HTR-8/SVneo (cell line): Measurements from ENCODE around the gene TMEM121.
A peak's percentile ranks its signal among the peaks of the same experiment; 100 is the strongest.

Experiments
- DNase-seq: peaks from one replicate; pipeline ENCODE4 v3.0.0; 2011; ENCODE audit warnings: low spot score, mixed read lengths; ENCODE audit not compliant: insufficient read length
- FAIRE-seq: peaks from 2 replicates; lab custom pipeline; 2011; peaks lifted over from hg19 to GRCh38; lab: Jason Lieb, UNC

TMEM121 gene

DNA sequence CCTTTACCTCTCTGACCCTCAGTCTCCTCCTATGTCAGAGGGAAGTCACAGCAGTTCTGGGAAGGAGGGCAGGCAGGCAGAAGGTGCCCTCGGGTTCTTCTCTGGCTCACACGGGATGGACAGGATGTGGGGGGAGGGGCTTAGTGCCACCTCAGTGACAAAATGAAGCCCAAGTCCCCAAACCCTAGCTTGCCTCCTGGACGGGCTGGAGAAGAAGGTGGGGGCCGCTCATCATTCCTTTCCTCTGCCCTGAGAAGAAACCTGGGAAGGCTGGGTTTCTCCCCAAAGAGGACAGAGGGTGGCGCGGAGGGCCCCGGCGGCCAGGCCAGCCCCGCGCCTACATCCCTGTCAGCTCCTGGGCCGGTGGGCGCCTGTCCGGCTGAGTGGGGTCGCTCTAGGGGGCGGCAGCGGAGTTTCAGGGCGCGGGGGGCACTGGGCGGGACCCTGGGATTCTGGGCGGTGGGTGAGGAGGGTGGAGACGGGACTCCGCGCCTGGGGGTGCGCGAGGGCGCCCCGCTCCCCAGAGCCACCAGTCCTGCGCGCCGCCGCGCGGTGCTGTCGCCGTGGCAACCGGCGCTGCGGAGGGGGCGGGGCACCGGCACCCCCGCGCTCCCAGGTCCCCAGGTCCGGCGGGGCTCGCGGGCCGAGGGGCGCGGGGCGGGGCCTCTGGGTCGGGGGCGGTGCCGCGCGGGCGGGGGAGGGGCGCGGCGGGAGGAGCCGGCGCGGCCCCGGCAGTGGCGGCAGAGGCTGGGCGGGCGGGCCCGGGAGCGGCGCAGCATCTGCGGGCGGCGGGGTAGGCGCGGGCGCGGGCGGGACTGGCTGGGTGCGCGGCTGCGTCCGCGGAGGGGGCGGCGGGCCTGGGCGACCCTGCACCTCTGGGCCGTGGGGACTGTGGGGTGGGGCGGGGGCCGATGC, at the start of gene TMEM121:
Gene TMEM121 (plus strand): TSS at position 723 of the 915 bp plus-strand sequence. CDS start 2,252 bp downstream, outside the sequence.
- FAIRE-seq (no peak), DNase-seq (no peak)

- FAIRE-seq = no peak
- no peak for DNase-seq
Measured at GRCh38 chr14:105476831-105477659, 49.3 kb upstream of the TMEM121 start.

DNA sequence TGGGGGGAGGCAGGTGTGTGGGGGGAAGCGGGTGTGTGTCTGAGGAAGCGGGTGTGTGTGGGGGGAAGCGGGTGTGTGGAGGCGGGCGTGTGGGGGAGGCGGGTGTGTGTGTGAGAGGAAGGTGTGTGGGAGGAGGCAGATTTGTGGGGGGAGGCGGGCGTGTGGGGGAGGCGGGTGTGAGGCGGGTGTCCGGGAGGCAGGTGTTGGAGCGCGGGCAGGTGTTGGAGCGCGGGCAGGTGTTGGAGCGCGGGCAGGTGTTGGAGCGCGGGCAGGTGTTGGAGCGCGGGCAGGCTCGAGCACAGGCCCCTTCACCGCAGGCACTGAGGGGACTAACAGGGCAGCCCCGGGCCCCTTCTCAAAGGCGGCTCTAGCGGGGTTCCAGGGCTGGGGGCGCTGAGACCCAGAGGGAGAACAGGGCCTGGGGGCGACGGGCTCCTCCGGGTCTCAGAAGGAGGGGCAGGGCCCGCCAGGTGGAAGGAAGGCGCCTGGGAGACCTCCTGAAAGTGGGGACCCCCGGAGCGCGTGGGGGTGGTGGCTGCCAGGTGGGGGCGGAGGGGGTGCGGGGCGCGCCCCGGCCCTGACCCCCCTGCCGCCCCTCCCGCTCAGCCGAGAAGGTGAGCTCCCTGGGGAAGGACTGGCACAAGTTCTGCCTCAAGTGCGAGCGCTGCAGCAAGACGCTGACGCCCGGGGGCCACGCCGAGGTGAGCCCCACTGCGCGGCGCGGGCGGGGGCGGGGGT, 48.6 kb upstream of the TMEM121 start:
- DNase-seq (no peak), FAIRE-seq (peak; percentile 87)

DNA sequence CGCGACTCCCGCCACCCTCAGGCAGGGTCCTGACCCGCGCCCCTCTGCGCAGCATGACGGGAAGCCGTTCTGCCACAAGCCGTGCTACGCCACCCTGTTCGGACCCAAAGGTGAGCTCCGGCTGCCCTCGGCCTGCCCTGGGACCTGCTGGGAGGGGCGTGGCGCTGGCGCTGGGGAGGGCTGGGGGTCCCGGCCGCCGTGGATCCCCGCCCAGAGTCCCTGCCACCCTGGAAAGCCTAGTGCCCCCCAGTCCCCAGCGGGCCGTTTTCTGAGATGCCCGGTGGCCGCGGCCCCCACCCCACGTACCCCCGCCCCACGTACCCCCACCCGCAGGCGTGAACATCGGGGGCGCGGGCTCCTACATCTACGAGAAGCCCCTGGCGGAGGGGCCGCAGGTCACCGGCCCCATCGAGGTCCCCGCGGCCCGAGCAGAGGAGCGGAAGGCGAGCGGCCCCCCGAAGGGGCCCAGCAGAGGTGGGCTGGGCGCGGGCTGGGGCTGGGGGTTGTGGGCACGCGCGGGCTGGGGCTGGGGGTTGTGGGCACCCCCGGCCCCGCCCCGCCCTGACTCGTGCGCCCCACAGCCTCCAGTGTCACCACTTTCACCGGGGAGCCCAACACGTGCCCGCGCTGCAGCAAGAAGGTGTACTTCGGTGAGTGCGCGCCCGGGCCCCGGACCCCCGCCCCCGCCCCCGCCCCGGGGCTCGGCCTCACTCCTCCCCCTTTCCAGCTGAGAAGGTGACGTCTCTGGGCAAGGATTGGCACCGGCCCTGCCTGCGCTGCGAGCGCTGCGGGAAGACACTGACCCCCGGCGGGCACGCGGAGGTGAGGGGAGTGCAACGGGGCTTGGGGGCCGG, 47.8 kb upstream of the TMEM121 start:
- no peak for DNase-seq
- FAIRE-seq = no peak

- no peak for FAIRE-seq
Measured at GRCh38 chr14:105479431-105480158, 46.8 kb upstream of the TMEM121 start.

DNA sequence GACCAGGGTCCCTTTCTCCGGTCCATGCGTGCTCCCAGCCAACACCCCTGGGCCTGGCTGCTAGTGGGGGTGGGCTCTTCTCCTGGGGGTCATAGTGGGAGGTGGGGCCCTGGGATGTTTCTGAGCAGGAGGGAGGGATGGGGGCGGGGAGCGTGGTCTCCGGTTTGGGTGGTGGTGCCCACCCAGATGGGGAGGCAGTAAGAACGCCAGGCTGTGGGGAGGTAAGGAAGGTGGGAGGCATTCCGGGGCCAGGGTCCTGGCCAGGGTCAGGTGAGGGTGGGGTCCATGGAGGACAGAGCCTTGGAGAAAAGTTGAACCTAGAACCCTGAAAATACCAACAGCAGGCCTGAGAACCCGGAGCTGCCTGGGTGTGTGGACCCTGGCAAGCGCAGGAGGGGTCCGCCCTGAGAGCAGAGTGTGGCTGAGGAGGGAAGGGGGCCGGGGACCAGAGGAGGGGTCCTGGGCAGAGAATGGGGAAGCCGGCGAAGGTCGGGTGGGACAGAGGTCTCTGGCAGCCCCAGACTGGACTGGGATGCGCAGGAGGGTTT, 46.1 kb upstream of the TMEM121 start:
- DNase-seq = no peak
- FAIRE-seq = no peak

More at GRCh38 chr14:105479431-105480158, 46.8 kb upstream of the TMEM121 start:
- no peak for DNase-seq

GRCh38 chr14:105480807-105481801, 45.3 kb upstream of the TMEM121 start:
- peak; percentile 87 for FAIRE-seq
- peak; percentile 92 for DNase-seq

DNA sequence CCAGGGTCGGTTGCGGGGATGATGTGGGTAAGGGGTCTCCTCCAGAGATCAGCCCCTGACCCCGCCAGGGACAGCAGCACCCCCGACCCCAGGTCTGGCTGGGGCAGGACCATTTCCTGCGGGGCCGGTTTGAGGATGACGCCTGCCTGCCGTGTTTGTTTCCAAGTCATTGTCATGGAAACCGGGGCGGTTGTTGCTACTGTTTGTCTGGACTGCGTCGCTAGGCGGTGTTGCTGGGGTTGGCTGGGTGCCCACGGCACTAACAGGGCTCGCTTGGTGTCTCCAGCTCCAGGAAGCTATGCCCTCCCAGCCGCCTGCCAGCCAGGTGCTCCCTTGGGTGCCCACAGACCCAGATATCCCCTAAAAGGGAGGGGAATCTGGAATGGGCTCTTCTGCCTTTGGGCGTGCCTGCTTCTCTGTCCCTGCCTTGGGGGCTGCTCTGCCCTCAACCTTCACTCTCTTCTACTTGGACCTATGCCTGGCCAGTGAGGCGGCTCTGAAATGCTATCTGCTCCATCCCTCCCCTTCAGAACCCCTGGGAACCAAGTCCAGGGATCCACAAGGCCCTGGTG, 44.4 kb upstream of the TMEM121 start:
- DNase-seq = peak; percentile 94
- FAIRE-seq = peak; percentile 99

- DNase-seq (no peak), FAIRE-seq (no peak)
Measured at GRCh38 chr14:105482486-105483110, 43.8 kb upstream of the TMEM121 start.

- no peak for FAIRE-seq
- no peak for DNase-seq
Measured at GRCh38 chr14:105483300-105484068, 42.9 kb upstream of the TMEM121 start.

DNA sequence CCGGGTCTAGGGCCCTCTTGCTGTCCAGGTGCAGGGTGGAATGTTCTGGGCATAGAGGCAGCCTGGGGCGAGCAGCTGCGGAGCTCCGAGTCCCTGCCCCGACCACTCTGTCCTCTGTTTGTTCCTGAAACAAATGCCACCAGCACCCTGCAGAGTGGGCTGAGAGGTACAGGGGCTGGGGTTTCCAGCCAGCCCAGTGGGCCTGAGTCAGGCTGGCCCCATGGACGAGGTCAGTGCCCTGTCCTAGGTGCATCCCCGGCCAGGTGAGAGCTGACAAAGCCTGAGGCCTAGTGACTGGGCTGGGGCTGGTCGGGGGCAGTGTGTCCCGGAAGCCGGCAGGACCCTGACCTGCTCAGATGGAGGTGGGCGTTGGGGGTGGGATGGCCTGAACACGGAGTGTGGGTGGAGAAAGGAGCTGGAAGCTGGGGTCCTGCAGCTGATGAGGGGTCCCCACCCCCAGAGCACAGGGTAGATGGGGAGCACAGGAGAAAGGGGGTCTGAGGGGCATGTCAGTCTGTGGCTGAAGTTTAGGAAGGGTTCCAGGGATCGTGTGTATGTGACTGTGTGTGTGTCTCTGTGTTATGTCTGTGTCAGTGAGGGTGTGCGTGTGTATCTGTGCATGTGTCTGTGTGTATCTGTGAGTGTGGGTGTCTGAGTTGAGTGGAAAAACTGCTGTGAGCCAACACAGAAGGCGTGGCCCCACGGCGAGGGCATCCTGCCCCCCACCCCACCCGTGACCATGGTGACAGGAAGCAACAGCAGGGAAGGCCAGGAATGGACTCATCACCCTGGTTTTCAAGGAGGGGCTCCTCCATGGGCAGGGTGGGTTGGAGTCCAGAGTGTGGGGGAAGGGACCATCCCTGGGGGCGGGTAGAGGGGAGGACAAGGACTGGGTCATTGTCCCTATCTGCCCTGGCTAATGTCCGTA, 42.0 kb upstream of the TMEM121 start:
- FAIRE-seq (peak; percentile 74), DNase-seq (no peak)

- no peak for FAIRE-seq
- no peak for DNase-seq
Measured at GRCh38 chr14:105484997-105485393, 41.4 kb upstream of the TMEM121 start.

GRCh38 chr14:105485739-105486162, 40.6 kb upstream of the TMEM121 start:
- no peak for DNase-seq
- FAIRE-seq = no peak

- FAIRE-seq (no peak), DNase-seq (no peak)
Measured at GRCh38 chr14:105486163-105486973, 40.0 kb upstream of the TMEM121 start, which contains the start of gene CRIP1. TSS of gene CRIP1 (plus strand) at chr14:105486886. CDS start at chr14:105487260, 374 bp downstream.
